Ascending aorta (tissue), 2 donors: ENCODE data around the gene LMBRD2. TPM values are rescaled to one million over a fixed set of nuclear protein-coding genes. Genes with fewer than 3 reads are reported as not detected.

Experiments
- DNase-seq, 2 donors: peaks; one replicate each; pipeline ENCODE4 v3.0.0-alpha.2; 2019; ENCODE audit warnings: low spot score in 2 of 2
- H3K27ac ChIP-seq, 2 donors: fragments of 200-600 bp; sonication (generic); one replicate each; pipeline ENCODE4 v1.5.1; 2016 to 2017; ENCODE audit warnings: mild to moderate bottlenecking in 1 of 2
- H3K27me3 ChIP-seq: fragments of 200-600 bp; sonication (generic); one replicate; pipeline ENCODE4 v1.5.1; 2017
- H3K36me3 ChIP-seq, 2 donors: fragments of 200-600 bp; sonication (generic); one replicate each; pipeline ENCODE4 v1.5.1; 2016
- H3K4me1 ChIP-seq, 2 donors: fragments of 200-600 bp; sonication (generic); one replicate each; pipeline ENCODE4 v1.5.1; 2016 to 2017; ENCODE audit warnings: mild to moderate bottlenecking in 1 of 2
- H3K4me3 ChIP-seq, 2 donors: fragments of 200-600 bp; sonication (generic); one replicate each; pipeline ENCODE4 v1.5.1; 2016 to 2017; ENCODE audit warnings: mild to moderate bottlenecking in 1 of 2
- H3K9me3 ChIP-seq, 2 donors: fragments of 200-600 bp; sonication (generic); one replicate each; pipeline ENCODE4 v1.5.1; 2016
- intact Hi-C: fragments of 100-400 bp; cut with DNase I; formaldehyde crosslinking; loops from one replicate; pipeline ENCODE4 v1.15.1; 2023
- total RNA-seq: library from RNA; depleted of rRNA; stranded (reverse); fragments of >200 nt; gene quantifications from one replicate; pipeline ENCODE4 v1.1.0, GENCODE V29; 2016
- TF ChIP-seq, protein P1 (sequence below), 3 experiments: fragments of 200-600 bp in 2 of 3; fragments of 450-650 bp in 1 of 3; sonication (generic) in 2 of 3; IDR thresholded peaks; one replicate each; pipeline ENCODE4 v1.5.1; 2016 to 2019; ENCODE audit warnings: antibody characterized with exemption in 3 of 3, mild to moderate bottlenecking in 1 of 3, moderate library complexity in 1 of 3

The LMBRD2 gene
- total RNA-seq, 1 donor from 2014 or later = 24.5 TPM

DNA sequence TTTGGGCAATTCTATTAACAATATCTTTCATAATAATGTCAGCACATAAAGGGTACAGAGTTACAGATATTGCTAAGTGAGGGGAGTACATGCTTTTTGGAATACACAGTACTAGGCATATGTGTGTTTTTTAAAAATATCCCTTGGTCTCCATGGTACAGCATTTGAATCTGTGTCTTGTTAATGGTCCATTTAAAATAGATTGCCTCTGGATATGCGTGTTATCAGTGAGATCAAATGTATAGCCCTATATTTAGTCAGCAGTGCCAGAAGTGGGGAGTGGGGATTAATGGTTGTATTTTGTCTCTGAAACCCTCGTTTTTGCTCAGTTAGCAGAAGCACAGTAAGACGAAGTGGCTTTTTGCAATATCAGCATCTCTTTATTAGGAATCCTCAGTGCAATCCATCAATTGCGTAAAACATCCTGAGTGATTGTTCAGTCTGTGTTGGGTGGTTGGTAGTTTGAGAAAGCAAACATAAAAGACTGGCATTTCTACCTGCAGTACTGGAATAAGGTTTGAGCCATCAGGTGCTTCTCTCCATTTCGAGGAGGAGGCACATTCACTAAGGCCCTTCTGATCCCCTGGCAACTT lies 19.2 kb upstream of the LMBRD2 start:
- H3K4me3 ChIP-seq = no peak overlapping the region
- TF ChIP-seq, protein P1, sequence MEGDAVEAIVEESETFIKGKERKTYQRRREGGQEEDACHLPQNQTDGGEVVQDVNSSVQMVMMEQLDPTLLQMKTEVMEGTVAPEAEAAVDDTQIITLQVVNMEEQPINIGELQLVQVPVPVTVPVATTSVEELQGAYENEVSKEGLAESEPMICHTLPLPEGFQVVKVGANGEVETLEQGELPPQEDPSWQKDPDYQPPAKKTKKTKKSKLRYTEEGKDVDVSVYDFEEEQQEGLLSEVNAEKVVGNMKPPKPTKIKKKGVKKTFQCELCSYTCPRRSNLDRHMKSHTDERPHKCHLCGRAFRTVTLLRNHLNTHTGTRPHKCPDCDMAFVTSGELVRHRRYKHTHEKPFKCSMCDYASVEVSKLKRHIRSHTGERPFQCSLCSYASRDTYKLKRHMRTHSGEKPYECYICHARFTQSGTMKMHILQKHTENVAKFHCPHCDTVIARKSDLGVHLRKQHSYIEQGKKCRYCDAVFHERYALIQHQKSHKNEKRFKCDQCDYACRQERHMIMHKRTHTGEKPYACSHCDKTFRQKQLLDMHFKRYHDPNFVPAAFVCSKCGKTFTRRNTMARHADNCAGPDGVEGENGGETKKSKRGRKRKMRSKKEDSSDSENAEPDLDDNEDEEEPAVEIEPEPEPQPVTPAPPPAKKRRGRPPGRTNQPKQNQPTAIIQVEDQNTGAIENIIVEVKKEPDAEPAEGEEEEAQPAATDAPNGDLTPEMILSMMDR (IDR thresholded peaks at IDR 0.05) = no peak
- DNase-seq = no peak
- H3K36me3 ChIP-seq = peaks cover 52 to 73% of the 10 kb centered on the region in 2 donors
- intact Hi-C loops = no loop called here
- H3K9me3 ChIP-seq = no peaks in the 10 kb centered on the region
- H3K27me3 ChIP-seq = no peaks in the 10 kb centered on the region
- no peaks in the 10 kb centered on the region for H3K4me1 ChIP-seq
- no peak overlapping the region for H3K27ac ChIP-seq

DNA sequence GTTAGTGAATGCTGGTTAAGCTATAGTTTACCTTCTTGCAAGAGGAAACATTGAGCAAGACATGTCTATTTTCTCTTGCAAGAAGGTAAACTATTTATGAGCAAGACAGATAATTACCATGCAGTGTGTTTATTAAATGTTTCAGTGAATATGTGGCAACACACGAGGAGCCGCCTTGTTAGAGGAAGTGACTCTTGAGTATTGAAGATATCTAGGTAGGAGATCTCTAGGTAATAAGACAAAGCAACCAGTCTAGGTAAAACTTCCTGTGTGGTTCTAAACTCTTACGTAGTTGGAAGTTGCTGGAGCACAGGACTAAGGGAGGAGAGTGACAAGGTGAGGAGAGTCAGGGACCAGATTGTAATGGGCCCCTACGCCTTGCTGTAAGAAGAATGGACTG lies 17.1 kb upstream of the LMBRD2 start:
- TF ChIP-seq, protein P1 (IDR thresholded peaks at IDR 0.05) = no peak
- intact Hi-C loops = no loop called here
- H3K27ac ChIP-seq = no peak overlapping the region
- H3K27me3 ChIP-seq = no peaks in the 10 kb centered on the region
- H3K36me3 ChIP-seq = peaks cover 52 to 80% of the 10 kb centered on the region in 2 donors
- no peak overlapping the region for H3K4me3 ChIP-seq
- H3K9me3 ChIP-seq = no peaks in the 10 kb centered on the region
- DNase-seq = no peak
- H3K4me1 ChIP-seq = no peaks in the 10 kb centered on the region

DNA sequence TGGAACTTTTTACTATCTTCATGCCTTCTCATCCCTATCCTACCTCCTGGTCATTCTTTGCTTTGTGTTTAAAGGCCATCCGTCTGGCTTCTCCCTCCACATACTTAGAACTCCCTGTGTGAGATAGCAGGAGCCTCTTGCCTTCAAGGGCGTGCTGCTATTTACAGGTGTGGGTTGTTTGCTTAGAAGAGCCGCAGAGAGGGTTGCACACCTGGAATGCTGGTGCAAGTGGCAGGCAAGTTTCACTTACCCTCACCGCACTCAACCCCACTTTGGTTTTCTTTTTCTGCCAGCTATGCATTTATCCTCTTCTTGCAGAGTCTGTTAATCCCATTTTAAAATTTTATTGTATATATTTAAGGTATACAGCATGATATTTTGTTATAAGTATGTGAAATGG lies 12.8 kb upstream of the LMBRD2 start:
- peaks cover 35 to 66% of the 10 kb centered on the region in 2 donors for H3K36me3 ChIP-seq
- DNase-seq = no peak
- no peaks in the 10 kb centered on the region for H3K4me1 ChIP-seq
- TF ChIP-seq, protein P1 (IDR thresholded peaks at IDR 0.05) = no peak
- no peak overlapping the region for H3K4me3 ChIP-seq
- no peak overlapping the region for H3K27ac ChIP-seq
- no peaks in the 10 kb centered on the region for H3K27me3 ChIP-seq
- H3K9me3 ChIP-seq = no peaks in the 10 kb centered on the region
- intact Hi-C loops = no loop called here

DNA sequence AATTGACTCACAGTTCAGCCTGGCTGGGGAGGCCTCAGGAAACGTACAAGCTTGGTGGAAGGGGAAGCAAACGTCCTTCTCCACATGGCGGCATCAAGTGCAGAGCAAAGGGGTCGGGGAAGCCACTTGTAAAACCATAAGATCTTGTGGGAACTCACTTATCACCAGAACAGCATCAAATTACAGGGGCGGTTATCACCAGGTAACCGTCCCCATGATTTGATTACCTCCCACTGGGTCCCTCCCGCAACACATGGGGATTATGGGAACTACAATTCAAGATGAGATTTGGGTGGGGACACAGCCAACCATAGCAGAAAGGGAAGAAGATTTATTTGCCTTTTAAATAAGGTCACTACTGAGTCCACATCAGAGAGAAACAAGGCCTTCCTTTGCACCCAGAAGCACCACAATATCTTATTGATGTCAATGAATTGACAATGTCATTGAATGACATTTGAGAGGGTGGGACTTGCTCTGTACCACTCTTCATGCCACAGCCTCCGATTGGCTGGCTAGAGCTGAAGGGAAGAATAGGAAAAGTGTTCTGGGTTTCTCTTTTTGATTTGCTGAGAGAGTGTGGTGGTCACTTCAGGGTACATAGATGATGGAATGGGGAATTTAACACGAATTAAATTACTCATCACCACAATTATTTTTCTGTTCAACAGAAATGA lies 11.3 kb upstream of the LMBRD2 start:
- Histone ChIP-seq H3K27me3 (no peaks in the 10 kb centered on the region), H3K4me3 (no peak overlapping the region), H3K27ac (no peak overlapping the region), H3K36me3 (peaks cover 29 to 60% of the 10 kb centered on the region in 2 donors), H3K9me3 (no peaks in the 10 kb centered on the region), H3K4me1 (no peaks in the 10 kb centered on the region)
- intact Hi-C loops = no loop called here
- DNase-seq = no peak
- TF ChIP-seq, protein P1 (IDR thresholded peaks at IDR 0.05) = no peak

DNA sequence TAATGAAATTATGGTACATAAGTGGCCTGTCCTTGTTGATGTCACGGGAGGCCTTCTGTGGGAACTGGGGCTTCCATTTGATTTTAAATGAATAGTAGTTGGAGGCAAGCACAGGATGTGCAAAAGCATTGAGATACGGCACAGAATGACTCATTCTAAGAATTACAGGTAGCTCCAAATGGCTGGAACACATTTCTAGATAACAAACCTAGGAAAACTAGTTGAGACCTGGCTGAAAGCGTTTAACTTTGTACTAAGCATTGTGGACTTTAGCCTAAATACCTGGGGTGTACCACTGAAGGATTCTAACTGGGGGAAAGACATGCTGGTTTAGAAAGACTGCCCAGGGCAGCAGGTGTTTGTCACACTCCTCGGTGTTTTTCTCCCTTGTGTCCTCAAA lies 9.7 kb upstream of the LMBRD2 start:
- Histone ChIP-seq H3K9me3 (no peaks in the 10 kb centered on the region), H3K27ac (no peak overlapping the region), H3K4me3 (no peak overlapping the region), H3K36me3 (peaks cover 15 to 44% of the 10 kb centered on the region in 2 donors), H3K27me3 (no peaks in the 10 kb centered on the region), H3K4me1 (no peaks in the 10 kb centered on the region)
- DNase-seq = no peak
- intact Hi-C loops = no loop called here
- TF ChIP-seq, protein P1 (IDR thresholded peaks at IDR 0.05) = no peak
